HG02588 (cell line): Measurements from ENCODE around the gene SYT6.

Experiments
- ATAC-seq: cut with Tn5 transposase; IDR thresholded peaks from one replicate; pipeline ENCODE4 v1.9.1; 2021; ENCODE audit warnings: mild to moderate bottlenecking, moderate library complexity; ENCODE audit not compliant: unreplicated experiment

The SYT6 gene

DNA sequence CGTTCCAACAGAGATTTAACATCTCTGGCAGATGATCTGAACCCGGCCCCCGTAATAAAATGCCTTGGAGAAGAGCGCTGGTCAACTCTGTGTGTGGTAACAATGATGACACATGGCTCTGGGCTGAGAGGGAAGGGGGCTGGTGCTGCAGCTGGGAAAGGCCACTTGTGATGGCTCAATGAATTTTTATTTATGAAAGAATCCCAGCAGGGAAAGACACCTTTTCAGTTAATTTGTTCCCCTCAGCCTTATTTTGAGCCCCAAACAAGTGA is 59.4 kb downstream of the SYT6 start:
- ATAC-seq: no peak

DNA sequence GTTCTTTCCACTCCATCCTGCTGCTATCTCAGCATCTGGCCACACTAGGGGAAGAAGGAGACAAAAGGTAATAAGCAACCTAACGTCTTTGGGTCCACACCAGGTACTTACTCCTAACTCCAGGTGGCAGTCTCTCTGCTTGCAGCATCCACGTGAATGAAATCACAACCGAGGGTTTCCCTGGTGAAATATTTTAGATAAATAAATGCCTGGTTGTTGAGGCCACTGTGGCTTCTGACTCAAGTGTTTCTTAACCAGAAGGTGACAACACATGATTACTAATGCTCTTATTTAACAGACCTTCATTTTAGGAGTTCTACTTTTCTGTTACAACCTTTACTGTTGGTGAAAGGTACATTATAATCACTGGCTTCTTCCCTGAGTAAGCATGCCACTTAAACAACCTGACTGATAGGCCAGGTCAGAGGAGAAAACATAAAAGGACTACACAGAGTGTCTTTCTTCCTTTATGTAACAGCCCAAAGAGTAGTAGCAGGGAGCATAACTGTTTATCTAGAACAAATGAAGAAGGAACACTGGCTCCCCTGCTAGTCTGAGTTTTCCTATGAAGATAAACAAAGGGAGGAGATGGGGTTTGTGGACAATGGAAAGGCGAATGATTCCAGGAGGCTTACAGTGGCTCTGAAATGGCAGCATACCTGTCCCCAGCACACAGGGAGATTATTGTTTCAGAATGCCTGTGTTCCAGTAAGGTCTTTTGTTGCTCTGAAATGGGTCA is 59.9 kb downstream of the SYT6 start:
- ATAC-seq: no peak

DNA sequence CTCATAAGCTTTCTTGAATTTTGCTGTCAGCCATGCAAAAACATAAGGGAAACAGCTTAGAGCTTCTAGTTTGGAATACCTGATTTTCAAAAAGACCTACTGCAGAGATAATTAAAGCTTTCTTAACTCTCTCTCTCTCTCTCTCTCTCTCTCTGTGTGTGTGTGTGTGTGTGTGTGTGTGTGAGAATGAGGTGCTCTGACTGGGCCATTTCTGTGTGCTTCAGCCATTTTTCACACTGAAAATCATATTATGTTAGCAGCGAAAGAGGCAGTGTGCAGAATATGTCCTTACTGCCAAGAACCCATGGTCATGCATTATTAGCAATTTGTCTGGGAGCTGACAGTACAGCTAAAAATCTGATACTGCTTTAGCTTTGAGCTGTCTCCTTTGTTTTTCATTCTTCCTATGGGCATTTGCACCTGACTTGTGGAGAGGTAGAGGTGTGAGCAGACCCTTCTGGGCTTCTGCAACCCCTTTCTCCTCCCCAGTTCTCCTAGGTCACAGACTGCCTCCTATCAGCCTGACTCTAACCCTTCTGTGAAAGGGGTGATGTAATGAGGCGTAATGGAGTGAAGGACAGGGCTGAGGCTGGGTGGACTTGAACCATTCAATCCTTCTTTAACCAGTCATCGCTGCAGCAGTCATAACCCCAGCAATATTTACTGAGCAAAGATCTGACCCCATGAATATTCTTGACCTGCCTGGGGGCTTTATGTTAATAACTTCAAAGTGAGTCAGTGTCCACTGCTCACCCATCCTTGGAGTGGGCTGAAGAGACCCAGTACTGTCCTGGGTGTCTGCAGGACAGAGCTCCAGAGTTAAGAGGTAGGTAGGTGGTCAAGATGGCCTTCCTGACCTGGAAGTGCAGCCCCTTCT is 61.2 kb downstream of the SYT6 start:
- ATAC-seq: no peak

DNA sequence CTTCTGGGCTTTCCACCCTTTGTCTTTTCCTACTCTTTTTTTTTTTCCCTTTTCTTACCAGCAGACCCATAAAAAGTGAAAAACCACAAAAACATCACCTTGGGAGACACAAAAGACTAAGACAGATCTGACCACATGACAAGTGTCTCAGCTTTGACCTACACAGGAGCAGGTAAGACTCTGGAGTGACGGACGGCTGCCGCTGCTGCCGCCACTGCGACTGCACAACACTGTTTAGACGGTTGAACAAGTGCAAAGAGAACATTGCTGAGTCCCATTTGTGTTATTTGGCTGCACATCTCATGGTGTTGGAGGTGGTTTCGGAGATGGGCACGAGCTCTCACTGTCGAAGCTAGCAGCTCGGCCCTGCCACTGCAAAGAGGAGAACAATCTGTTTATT is 62.0 kb downstream of the SYT6 start:
- no peak for ATAC-seq

DNA sequence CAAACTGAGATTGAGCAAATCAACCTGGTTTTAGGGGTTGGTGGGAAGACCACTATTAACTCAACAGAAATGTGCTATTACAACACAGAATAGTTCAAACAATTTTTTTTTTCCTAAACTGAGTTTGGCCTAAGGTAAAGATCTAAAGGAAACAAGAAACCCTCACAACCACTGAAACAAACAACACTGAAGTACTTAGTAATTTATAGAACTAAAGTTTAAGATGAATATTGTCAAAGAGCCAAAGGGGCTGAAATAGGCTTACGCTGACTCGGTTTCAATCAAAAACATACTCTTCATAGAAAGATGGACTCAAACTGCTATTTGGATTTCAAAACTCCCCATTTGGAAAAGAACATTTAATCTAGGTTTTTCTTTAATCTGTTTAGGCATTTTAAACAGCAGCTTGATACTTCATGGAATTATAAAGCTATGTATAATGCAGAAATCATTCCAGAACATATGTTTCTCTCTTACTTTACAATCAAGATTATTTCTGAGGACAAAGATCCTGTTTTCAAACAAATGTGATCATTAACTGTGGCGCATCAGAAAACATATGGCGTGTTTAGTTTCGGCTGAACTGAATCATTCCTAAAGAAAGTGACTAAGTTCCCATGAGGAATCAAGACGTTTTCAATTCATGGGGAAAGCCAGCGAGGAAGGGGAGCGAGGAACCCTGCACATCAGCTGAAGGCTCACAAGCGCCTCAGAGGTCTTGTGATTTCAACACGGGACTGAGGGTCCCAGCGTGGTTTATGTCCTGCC is 62.7 kb downstream of the SYT6 start:
- no peak for ATAC-seq

DNA sequence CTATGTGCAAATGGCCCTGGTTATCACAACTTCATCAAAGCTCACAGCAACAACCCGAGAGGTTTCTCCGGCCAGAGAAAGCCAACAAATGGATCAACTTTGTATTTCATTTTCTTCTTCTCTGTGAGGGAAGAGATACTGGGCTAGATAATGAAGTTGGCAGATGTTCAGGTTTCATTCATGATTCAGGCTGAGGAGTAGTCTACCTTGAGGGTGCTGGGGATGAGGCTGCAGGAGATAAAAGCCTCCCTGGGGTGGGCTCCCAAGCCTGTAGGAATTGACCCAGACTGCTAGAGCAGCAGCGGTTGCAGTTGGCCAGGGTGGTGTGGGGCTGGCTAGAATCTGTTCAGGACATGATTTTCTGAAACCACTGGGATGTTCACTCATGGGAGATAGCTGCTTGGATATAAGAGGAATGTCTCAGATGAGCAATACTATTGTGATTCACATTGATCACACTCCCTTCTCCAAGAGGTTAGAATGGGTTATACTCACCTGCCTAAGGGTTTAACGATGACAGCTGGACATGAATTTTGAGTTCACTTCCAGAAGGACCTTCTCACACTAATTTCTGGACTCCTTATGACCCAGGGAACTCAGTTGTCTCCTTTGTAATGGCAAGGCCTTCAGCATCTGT is 64.0 kb downstream of the SYT6 start:
- no peak for ATAC-seq

DNA sequence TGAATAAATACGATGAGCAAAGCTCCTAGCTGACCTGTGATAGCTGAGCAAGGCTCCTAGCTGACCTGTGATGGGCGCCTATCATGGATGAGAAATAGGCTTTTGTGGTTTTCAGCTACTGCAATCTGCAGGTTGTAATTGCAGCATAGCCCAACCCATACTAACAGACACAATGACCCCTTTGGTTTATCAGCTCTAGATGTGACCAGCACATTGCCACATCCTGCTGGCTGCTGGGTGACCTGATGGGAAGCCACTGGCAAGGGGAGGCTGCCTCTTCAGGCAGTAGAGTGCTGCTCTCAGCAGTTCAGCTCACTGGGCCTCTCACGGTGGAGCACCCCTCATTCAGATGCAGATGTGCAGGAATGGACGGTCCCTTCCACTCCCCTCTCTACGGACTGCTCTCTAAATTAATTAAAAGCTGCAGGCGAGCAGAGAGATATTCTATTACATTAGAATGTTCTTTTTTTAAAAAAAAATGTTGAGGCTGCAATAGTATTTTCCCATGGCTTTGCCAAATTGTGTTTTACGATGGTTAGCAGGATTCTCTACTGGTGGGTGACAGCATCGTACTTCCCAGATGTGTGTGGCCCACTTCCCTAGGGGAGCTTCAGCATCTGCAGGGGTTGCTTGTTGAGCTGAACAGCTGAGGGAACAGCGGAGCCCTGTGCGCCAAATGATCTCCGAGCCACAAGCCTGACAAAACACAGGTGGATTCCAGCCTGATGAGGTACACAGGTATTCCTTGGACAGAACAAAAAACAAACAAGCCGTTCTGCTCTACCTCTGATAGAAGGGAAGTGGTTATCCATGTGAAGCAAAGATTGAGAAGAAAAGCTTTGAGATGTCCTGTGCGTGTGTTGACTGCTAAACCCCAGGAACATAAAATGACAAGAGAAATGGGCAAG is 65.0 kb downstream of the SYT6 start:
- no peak for ATAC-seq

DNA sequence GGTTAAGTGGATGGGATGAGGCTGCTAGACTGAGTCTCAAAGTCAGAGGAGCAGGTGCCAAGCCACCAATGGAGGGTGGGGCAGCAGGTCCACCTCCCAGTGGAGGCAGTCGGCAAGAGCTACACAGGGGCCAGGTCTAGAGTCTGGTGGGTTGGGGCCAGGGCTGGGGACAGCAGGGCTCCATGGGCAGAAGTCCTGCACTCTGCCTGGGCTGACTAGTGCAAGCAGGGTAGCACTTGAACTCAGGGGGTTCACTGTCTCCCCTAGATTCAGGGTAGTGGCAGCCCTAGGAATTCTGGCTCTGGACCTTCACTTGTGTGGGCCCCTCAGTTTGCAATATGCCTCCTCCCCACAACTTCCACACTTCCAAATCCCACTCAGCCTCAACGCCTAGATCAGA is 66.2 kb downstream of the SYT6 start:
- no peak for ATAC-seq

DNA sequence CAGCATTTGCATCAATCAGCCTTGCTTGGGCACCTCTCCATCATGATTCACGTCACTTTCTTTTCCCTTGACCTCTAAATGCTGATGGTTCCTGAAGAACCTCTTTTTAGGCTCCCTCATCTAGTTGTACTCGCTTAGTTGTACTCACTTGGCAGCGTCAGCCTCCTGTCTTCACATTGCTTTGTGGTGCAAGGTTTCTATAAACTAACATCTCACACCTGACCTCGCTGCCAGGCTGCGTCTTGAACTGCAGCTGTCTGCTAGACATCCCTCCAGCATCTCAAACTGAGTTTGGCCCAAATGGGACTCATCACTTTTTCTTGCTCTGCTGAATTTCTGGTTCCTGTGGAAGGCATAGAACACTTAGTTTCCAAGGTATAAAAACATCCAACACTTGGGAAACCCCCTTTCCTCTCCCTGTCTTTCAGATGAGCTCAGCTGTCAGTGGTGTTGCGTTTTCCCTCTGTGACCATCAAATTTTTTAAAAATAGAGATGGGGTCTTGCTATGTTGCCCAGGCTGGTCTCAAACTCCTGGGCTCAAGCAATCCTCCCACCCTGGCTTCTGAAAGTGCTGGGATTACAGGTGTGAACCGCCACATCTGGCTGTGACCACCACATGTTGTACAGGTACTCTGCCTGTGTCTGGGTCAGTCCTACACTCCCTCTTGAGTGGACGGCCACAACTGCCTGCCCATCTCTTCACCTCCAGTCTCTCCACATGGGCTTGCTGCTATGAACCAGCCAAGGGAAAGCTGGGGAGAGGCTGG is 66.9 kb downstream of the SYT6 start:
- no peak for ATAC-seq

DNA sequence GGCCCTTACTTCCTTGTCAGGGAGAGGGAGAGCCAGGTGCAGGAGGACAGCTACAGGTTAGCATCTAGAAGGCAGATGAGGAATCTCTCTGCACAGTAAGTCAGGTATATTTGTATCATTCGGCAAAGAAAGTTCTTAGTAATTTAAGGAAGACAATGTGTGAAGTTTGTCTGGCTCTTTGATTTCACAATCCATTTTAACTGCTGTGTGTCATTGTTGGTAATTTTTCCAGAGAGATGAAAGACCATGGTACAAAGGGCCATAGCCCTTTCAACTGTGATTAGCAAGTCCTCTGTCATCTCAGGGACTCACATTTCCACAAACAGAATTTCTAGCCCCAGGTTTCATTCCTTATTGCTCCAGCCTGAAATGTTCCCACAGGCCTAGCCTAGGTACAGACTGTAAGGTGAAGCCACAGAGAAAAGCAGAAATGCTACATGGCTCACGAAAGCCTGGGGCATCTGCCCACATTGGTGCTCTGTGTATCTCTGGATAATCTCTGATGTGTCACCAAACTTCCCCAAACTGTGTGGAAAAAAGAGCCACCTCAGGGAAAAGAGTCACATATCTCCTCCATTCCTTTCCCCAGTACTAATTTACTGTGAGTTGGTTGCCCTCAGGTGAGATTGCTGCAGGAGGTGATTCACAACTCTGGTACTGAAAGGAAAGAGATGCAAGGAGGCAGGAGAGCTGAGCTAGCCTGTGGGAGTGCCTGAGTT is 70.6 kb downstream of the SYT6 start:
- no peak for ATAC-seq

DNA sequence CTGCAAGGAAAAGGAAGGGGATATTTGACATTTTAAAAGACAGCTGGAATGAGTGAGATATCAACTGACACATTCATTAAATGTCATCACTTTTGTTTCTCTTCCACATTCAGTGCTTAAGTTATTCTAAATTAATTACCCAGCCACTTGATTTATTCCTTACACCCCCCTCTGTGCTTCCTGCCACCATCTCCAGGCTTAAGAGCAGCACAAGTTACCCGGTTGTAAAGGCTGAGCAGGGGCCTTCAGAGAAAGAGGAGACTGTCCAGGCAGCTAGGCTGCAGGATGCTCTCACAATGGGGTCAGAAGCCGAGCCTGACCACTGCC is 71.4 kb downstream of the SYT6 start:
- no peak for ATAC-seq

DNA sequence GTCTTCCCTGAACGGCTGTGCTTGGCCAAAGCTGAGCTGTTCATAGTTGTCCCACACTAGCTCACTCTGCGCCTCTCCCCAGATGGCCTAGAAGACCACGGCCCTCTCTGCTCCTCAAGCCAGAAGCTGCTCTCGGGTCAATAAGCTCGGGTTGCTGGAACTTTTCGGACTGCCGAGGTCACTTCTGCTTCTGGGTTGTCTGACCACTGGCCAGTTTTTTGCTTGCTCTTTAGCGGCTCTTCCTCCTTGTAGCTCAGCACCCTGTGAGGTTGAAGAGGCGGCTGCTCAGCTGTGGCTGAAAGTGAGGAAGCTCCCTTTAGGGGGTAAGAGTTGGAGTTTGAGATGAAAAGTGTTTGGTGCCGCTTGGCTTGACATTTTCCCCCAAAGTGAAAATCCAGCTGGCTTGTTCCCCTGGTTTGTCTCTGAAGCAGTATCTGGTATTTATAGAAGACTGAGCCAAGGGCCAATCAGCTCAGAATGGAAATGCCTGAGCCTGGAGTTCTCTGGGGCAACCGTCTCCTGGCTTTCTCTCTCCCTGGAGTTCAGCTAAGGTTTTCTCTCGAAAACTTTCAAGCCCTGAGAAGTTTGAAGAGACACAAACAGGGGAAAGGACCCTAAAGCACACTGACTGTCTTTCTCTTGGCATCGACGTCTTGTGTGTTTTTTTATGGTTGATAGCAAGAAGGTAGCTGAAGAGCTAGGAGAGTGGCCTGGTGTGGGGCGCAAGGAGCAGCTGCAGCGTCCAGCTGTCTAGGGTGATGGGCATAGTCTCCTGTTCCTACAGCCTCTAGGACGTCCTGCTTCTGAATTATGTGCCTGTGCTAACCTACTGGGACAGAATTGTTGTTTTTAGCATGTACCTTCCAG is 72.0 kb downstream of the SYT6 start:
- ATAC-seq: no peak

DNA sequence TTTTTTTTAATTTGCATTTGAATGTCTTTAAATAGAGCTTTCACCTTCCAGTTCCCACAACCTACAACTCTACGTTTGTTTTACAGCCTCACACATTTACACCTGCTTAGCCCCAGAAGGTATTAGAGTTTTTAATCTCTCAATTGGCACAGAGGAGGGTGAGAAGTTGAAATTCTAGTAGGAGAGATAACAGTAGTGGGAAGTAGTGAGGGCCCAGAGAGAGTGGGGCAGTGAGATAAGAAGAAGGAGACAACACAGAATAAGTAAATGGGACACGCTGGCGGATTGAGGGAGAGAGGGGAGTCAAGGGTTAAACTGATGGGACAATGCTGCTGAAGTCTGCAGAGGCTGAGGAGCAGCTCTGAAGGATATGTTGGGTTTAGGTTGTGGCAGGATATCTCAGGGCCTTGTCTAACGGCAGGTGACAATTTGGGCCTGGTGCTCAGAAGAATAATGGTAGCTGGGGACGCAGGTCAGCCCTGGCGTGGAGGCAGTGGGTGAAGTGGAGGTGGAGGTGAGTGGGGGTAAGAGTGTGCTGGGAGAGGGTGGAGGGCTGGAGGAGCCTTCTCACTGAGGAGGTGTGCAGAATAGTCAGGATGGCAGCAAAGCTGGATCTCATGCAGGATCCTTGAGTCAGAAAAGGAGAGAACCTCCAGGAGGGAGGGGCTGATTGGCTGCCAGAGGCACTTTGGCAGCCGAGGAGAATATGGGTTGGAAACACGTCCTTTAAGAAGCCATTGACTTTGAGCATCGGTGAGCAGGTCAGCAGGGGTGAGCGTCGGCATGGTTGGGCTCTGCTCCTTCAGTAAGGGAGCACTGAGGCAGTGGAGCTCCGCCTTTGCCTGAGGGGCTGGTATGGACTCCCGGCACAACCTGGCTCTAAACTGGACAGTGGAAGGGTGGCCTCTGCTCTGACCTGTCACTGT is 72.9 kb downstream of the SYT6 start:
- no peak for ATAC-seq

DNA sequence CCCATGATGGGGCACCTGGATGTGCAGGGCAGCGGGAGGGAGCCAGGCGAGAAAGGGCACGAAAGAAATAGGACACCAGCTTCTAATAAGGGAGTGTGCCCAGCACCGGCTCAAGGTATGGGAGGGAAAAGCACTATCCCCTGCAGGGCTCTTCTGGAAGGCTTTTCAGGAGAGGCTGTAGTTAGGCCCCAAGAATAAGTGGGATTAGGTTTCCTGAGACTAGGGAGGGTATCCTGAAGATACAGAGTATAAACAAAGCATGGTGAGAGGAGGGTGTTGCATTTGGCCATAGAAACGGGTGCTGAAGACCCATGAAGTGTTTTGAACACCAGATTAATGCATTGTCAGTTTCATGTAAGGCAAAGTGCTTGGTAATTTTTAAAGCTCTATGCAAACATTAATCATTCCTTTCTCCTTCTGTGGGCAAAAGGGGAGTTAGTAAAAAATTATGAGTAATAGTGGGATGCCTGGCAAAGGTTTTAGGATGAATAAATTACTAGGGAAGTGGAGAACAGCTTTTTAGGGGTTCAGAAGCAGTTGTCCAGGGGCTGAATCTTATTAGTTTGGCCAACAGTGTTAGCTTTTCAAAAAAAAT is 74.0 kb downstream of the SYT6 start:
- no peak for ATAC-seq

DNA sequence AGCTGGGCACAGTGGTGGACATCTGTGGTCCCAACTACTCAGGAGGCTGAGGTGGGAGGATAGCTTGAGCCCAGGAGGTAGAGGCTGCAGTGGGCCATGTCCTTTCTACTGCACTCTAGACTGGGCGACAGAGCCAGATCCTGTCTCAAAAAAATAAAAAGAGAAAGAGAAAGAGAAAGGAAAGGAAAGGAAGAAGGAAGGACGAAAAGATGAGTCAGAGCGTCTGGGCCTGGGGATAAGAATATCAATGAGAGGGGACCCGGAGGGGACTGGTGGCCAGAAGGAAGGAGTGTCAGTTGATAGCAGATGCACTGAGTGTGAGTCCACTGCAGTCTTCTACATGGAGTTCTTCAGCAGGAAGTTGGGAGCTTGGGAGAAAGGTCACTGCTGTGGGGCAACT is 75.6 kb downstream of the SYT6 start:
- no peak for ATAC-seq

DNA sequence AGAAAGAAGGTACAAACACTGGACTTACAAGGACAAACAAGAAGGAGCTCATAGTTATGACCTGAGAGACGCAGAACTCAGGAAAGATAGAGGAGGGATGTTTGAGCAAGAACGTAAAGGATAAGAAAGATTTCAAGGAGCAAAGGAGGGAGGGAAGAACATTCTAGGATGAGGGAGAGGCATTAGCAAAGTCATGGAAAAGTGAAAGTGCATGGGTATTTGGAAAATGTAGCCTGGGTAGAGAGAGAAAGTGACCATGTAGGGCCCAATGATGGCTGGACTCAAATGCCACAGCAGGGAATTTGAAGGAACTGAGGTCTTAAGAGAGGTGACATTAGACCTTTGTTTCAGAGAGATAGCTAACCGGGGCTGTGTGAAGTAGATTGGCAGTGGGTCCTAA is 76.5 kb downstream of the SYT6 start:
- no peak for ATAC-seq

DNA sequence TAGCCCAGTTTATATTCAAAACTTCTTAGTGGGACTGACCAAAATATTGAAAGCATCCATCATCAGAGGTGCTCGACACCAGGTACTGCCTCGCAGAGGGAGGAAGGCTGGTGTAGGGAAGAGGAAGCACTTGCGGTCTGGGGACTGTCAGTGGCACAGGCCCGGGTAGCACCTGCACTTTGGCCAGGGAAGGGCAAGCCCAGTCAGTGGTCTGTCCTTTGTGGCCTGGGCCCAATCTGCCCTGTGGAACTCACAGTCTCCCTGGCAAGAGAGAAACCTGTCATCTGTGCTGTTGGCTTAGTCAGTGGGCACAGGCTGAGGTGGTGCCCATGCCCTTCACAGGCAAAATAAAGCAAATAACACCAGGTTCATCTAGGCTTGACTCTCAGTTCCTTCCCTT is 77.4 kb downstream of the SYT6 start:
- no peak for ATAC-seq
